Medulla oblongata (tissue), 1 donor: ENCODE measurements around the gene AUNIP.

Experiments
- DNase-seq: peaks from one replicate; pipeline ENCODE4 v3.0.0-alpha.2; 2015; ENCODE audit errors: extremely low spot score

AUNIP gene

DNA sequence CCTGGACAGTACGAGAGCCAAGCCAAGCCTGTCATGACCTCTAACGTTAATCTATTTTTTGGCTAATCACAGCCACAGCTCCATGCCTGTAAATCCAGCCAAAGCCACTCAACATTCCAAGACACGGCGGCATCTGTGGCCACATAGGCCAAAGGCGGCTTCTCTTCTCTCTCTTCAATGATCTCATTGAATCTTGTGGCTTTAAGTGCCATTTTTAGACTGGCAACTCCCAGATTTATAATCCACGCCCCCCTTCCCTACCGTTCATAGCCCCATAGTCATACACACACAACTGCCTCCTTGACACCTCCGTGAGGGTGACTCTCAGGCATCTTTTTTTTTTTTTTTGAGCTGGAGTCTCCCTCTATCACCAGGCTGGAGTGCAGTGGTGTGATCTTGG lies 64.9 kb downstream of the AUNIP start:
- DNase-seq, result no peak

DNA sequence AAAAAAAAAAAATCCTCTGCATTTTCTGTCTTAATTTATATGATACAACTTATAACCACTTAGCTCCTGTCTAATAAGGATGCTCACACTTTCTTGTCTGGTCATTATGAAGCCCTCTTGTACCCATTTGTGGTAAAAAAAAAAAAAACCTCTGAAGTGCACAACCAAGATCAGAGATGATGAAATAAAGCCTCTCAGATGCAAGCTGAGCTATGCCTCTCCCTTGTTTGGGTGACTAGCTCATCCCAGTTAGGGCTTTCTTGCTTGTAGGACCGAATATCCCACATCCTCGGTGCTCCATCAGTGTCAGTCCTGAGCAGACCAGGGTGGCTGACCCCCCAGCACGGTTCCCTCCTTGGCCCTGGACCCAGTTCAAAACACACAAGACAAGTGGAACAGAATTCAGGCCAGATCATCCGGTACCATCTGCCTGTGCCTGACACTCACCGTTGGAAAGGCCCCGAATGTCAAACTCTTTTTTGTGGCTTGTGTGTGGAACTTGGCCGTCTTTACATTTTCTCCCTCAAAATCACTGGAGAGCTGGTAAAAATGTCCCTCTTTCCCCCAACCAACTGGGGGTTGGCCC lies 65.6 kb downstream of the AUNIP start:
- DNase-seq, result no peak

DNA sequence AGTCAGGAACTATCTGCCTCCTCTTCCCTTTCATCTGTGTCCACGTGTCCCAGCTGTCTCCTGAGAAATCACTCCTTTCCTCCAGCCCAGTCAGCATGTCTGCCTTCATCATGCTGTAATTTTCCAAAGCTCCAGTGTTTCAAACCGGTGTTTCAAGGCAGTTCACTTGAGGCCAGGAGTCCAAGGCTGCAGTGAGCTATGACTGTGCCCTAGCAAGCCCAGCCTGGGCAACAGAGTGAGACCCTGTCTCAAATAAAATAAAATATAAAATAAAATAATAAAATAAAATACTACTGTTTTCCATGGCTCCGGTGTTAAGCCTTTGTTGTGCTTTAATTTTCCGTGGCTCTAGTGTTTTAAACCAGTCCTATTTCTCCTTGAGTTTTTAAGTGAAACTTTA lies 67.1 kb downstream of the AUNIP start:
- no peak for DNase-seq

DNA sequence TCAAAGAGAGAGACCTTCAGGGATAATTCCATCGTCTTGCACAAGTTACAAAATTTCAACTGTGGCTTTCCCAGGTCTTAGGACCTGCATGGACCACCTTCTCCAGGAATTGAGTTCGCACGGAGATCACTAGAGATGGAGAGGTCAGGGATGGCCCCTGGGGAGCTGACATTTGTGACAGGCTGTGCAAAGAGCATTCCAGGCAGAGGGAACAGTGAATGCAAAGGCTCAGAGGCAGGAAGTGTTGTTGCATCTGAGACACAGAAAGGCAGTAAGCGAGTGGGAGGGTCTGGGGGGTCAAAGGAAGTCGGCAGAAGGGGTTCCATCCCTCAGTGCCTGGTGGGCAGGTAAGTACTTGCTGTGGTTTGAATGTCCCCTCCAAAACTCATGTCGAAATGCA lies 68.8 kb downstream of the AUNIP start:
- DNase-seq, result no peak

DNA sequence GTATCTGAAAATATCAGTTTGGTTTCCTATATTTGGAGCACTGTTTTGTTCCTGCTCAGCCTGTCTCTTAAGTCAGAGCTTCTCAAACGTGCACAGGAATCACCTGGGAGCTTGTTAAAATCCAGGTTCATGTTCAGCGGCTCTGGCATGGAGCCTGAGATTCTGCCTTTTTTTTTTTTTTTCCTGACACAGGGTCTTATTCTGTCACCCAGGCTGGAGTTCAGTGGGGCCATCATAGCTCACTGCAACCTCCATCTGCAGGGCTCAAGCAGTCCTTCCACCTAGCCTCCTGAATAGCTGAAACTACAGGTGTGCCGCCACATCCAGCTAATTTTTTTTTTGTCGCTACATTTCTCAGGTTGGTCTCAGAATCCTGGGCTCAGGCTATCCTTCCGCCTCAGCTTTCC lies 71.5 kb downstream of the AUNIP start:
- DNase-seq, result no peak

DNA sequence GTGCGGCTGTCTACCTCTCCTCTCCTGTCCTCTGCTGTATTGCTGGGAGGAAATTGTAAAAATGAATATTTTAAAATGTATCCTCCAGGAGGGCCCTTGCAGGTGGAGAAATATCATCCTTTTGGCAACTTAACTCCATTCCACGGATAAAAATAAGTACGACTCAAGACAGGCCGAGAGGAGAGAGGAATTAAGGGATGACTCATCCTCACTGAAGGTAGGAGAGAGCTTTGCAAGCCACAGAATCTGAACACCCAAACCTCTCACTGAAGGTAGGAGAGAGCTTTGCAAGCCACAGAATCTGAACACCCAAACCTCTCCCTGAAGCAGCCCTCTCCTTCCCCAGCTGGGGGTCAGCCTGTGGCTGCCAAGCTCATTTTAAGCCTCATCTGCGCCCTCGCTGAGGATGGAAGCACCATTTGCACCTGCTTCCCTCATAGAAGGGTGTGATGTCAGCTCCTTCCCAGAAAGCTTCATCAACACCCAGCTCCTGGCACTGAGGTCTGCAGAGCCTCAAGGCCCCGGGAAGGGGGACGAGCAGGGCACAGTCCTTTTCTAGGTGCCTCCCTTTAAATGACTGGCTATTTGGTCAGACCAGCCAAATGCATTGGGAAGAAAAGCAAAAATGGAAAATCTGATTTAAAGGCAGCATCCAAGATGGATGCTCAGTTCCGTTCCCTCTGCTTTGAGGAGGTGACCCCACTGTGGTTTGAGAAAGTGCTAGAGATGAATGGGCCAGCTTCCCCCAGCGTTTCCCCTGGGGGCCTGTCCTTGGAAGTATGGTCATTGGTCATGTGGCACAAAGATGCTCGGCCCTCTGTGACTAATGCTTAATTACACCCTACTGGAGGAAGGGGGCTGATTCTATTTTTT lies 72.1 kb downstream of the AUNIP start:
- DNase-seq, result no peak

DNA sequence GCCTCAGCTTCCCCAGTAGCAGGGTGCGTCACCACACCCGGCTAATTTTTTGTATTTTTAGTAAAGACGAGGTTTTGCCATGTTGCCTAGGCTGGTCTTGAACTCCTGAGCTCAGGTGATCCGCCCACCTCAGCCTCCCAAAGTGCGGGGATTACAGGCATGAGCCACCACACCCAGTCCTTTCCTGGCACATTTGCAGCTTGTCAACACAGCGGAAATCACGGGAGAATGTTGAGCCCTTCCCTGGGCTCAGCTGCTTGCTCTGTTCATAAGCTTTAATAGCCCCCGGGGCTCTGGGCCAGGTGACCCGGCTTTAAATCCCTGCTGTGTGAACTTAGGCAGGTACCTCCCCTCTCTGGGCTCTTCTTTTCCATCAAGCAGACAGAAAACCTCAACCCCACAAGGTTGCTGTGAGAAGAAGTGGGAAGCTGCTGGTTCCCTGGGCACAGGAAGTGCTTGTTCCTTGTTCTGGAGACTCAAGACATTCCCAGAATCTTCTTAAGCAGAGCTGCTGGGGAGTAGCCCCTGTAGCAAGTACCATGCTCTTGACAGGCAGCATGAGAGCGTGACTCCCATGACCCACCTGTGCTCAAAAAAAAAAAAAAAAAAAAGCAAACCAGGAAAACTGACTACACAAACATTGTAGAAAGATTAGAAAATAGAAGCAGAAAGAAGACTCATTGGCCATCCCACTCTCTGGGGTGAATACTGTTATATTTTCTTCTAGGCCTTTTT lies 73.8 kb downstream of the AUNIP start:
- DNase-seq, result no peak

DNA sequence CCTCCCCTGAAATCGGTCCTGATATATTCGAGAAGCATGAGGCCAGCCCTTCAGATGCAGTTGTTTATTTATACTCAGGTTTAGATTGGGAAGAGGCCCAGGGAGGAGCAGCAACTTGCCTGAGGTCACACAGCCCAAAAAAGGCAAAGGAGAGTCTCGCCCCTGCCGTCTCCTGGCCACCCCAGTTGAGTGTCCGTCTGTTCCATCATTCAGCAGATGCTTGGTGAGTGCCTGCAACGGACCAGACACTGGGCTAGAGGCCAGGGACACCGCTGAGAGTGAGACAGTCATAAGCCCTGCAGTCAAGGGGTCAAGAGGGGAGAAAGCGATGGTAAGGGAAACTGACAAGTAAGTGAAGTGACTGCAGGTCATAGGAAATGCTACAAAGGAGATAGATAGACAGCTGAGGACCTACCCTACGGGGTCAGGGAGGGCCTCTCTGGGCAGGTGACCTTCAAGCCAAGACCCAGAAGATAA lies 74.6 kb downstream of the AUNIP start:
- no peak for DNase-seq
